Neutrophil (primary cell): ENCODE results near the gene HAUS1.
"Not testable (repeated sequence)": the region's sequence is repeated elsewhere in the genome, so short reads cannot be mapped to it uniquely, and the experiment has no call there.

Source experiments
- H3K27ac ChIP-seq: fragments of 200-600 bp; sonication (generic); 2 replicates; pipeline ENCODE4 v1.5.1; 2016; ENCODE audit warnings: mild to moderate bottlenecking, moderate library complexity
- H3K27me3 ChIP-seq: fragments of 200-600 bp; sonication (generic); 2 replicates; pipeline ENCODE4 v1.6.0; 2016; ENCODE audit warnings: mild to moderate bottlenecking
- H3K36me3 ChIP-seq: fragments of 200-600 bp; sonication (generic); 2 replicates; pipeline ENCODE4 v1.5.1; 2017
- H3K4me1 ChIP-seq, 2 experiments: fragments of 200-600 bp in 1 of 2; sonication (generic) in 1 of 2; 1 replicate in 1 of 2; 2 replicates in 1 of 2; pipeline versions ENCODE4 v1.5.1 to v1.6.1; 2013 to 2016; ENCODE audit warnings: low read depth in 1 of 2, low read length in 1 of 2, mild to moderate bottlenecking in 1 of 2, moderate library complexity in 1 of 2; ENCODE audit not compliant: control insufficient read depth in 1 of 2, insufficient read depth in 1 of 2
- H3K4me3 ChIP-seq, 2 experiments: fragments of 200-600 bp in 1 of 2; sonication (generic) in 1 of 2; 1 replicate in 1 of 2; 2 replicates in 1 of 2; pipeline ENCODE4 v1.5.1; 2013 to 2016; ENCODE audit warnings: low read depth in 1 of 2, low read length in 1 of 2, mild to moderate bottlenecking in 1 of 2, moderate library complexity in 1 of 2
- H3K9me3 ChIP-seq: fragments of 200-600 bp; sonication (generic); 2 replicates; pipeline ENCODE4 v1.5.1; 2016
- CTCF ChIP-seq: fragments of 200-600 bp; sonication (generic); IDR thresholded peaks from 2 replicates; pipeline ENCODE4 v1.5.1; 2016; ENCODE audit warnings: antibody characterized with exemption

The HAUS1 gene

DNA sequence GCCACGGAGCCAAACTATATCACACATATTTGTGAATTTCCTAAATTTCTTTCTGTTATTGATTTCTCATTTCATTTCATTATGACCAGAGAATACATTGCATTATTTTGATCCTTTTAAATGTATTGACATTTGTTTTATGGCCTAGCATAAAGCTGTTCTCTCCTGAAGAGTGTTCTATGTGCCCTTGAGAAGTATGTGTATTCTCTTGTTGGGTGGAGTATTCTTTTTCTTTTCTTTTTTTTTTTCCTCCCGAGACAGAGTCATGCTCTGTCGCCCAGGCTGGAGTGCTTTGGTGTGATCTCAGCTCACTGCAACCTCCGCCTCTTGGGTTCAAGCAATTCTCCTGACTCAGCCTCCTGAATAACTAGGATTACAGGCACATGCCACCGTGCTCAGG, 5.2 kb downstream of the HAUS1 start:
- Histone ChIP-seq H3K27me3 (no peaks in the 10 kb centered on the region), H3K4me3 (no peak overlapping the region), H3K36me3 (no peaks in the 10 kb centered on the region), H3K27ac (no peak overlapping the region), H3K4me1 (peaks cover 8% of the 10 kb centered on the region in 2 experiments), H3K9me3 (no peaks in the 10 kb centered on the region)
- TF ChIP-seq CTCF, result no peak

DNA sequence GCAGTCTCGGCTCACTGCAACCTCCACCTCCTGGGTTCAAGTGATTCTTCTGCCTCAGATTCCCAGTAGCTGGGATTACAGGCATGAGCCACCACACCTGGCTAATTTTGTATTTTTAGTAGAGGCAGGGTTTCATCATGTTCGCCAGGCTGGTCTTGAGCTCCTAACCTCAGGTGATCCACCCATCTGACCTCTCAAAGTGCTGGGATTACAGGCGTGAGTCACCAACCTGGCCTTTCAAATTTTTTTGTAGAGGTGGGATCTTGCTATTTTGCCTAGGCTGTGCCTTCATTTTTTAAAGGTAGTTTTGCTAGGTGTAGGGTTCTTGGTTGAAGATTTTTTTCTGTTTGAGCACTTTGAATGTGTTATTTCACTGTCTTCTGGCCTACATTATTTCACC, 6.2 kb downstream of the HAUS1 start:
- Histone ChIP-seq H3K27ac (no peak overlapping the region), H3K27me3 (no peaks in the 10 kb centered on the region), H3K9me3 (no peaks in the 10 kb centered on the region), H3K36me3 (no peaks in the 10 kb centered on the region), H3K4me1 (no peaks in the 10 kb centered on the region), H3K4me3 (no peak overlapping the region)
- no peak for TF ChIP-seq CTCF

DNA sequence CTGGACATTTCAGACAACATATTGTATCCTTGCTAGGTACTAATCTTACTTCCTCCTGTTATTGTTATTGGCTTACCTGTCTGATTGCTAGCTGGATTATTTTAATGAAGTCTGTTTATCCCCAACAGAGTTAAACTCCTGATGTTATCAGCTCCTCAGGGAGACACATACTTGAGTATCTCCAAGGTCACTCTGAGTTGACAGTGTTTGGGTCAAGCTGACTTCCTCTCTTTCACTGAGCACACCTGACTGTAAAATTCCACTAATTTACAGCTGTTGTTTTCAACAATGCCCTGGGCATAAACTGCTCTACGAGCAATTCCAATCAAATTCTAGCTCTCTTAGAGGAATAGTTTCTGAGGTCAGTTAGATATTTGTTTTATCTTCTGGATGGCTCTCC, 9.6 kb downstream of the HAUS1 start:
- no peak overlapping the region for H3K27ac ChIP-seq
- H3K4me1 ChIP-seq, result no peaks in the 10 kb centered on the region
- no peak overlapping the region for H3K4me3 ChIP-seq
- H3K27me3 ChIP-seq, result no peaks in the 10 kb centered on the region
- no peak for TF ChIP-seq CTCF
- no peaks in the 10 kb centered on the region for H3K9me3 ChIP-seq
- no peaks in the 10 kb centered on the region for H3K36me3 ChIP-seq

DNA sequence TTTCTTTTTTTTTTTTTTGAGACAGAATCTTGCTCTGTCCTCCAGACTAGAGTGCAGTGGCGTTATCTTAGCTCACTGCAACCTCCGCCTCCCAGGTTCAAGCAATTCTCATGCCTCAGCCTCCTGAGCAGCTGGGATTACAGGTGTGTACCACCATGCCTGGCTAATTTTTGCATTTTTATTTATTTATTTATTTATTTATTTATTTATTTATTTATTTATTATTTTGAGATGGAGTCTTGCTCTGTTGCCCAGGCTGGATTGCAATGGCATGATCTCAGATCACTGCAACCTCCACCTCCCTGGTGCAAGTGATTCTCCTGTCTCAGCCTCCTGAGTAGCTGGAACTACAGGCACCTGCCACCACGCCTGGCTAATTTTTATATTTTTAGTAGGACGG, 22.4 kb downstream of the HAUS1 start:
- H3K9me3 ChIP-seq, H3K27ac ChIP-seq, H3K4me3 ChIP-seq, H3K4me1 ChIP-seq, H3K27me3 ChIP-seq: not testable (repeated sequence)
- H3K36me3 ChIP-seq, result peaks cover 55% of the 10 kb centered on the region

- Histone ChIP-seq H3K27me3 (no peaks in the 10 kb centered on the region), H3K36me3 (peaks cover 36% of the 10 kb centered on the region), H3K27ac (no peak overlapping the region), H3K4me1 (no peaks in the 10 kb centered on the region), H3K4me3 (no peak overlapping the region), H3K9me3 (no peaks in the 10 kb centered on the region)
- no peak for TF ChIP-seq CTCF
These were observed 25.9 kb downstream of the HAUS1 start for GRCh38 chr18:46130061-46130460.

GRCh38 chr18:46130549-46130948, 26.4 kb downstream of the HAUS1 start:
- H3K4me1 ChIP-seq, H3K27me3 ChIP-seq, H3K27ac ChIP-seq, H3K4me3 ChIP-seq, H3K9me3 ChIP-seq: not testable (repeated sequence)
- peaks cover 34% of the 10 kb centered on the region for H3K36me3 ChIP-seq

GRCh38 chr18:46133534-46133933, 29.3 kb downstream of the HAUS1 start:
- no peak for TF ChIP-seq CTCF
- peaks cover 14% of the 10 kb centered on the region for H3K36me3 ChIP-seq

More at GRCh38 chr18:46133534-46133933, 29.3 kb downstream of the HAUS1 start:
- H3K27me3 ChIP-seq, result no peaks in the 10 kb centered on the region
- no peak overlapping the region for H3K27ac ChIP-seq
- no peaks in the 10 kb centered on the region for H3K4me1 ChIP-seq
- no peaks in the 10 kb centered on the region for H3K9me3 ChIP-seq
- H3K4me3 ChIP-seq, result no peak overlapping the region
